NCI-H748 (cell line): ENCODE results near the gene PLPP7.

Experiments
- DNase-seq: peaks from one replicate; lab custom pipeline; 2025; ENCODE audit not compliant: unreplicated experiment; lab: John Stamatoyannopoulos, UW

PLPP7 gene

GRCh38 chr9:131302244-131303075 is 12.9 kb downstream of the PLPP7 start:
- peak; percentile 20 for DNase-seq

DNA sequence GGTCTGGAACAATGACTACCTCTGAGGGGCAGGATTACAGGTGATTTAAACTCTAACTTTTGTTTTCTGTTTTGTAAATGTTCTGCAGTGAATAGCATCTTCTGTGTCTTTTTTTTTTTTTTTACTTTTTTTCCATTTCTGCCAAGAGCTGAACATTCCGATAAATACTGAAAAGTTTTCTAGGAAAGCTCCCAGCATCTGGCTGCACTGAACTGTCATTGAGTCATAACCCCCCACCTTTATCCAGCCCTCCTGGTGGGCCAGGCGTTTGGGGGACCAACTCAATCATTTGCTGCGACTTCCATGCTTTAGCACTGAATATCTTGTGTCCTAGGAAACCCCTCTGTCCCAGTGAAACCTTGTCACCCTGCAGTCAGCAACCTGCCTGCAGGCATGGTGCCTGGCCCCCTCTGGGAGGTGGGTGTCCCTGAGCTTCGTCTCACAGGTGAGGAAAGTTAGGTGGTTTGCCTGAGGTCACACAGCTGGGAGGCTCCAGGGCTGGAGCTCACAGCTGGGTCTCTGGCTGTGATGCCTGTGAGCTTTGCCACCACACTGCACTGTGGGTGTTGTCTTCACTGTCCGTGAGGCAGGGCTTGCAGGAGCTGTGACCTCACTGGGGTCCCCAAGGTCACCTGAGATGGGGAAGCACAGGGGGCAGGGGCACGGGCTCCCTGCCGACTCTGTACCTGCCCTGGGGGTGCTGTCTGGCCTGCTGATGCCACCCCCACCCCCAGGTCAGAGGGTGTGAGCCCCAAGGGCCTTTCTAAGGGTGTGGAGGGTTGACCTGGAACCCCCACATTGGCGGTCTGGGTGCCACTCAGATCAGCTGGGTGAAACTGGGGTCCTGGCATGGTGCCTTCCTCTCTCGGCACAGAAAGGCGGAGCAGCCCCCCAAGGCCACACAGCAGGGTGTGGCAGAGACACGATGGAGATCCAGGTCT is 14.1 kb downstream of the PLPP7 start:
- DNase-seq: no peak

DNA sequence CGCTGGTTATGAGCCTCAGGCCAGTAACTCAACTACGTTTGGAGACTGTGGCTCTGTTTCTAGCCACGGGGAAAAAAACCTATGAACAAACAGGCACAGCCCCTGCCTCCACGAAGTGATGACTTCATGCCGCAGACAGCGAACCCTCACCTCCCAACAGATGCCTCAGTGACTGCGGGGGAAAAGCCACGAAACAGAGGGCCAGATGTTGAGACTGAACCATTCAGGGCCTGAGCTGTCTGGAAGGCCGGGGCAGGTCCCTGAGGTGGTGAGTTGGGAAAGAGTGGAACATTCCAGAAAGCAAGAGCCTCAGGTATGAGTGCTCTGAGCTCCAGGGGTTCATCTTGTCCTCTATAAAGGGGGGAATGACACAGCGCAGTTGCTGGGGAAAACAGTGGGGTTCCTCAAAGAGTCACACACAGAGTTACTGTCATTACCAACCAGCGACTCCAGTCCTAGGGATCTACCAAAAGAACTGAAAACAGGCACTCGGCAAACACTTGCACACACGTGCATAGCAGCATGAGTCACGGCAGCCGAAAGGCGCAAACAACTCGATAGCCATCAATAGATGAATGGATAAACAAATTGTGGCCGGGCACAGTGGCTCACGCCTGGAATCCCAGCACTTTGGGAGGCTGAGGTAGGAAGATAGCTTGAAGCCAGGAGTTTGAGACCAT is 15.3 kb downstream of the PLPP7 start:
- peak; percentile 26 for DNase-seq

DNA sequence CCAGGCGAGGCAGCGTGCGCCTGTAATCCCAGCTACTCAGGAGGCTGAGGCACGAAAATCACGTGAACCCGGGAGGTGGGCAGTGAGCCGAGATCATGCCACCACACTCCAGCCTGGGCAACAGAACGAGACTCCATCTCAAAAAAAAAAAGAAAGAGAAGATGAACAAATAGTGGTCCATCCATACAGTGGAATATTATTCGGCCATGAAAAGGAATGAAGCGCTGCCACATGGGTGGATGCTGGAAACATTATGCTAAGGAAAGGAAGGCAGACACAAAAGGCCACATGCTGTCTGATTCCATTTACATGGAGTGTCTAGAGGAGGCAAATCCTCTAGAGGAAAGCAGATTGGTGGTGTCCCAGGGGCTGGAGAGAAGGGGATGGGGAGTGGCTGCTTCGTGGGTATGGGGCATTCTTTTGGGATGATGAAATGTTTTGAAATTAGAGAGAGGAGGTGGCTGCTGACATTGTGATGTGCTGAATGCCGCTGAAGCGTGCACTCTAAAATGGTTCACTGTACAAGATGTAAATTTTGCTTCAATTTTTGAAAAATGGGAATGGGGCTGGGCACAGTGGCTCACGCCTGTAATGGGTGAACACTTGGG is 17.0 kb downstream of the PLPP7 start:
- no peak for DNase-seq

DNA sequence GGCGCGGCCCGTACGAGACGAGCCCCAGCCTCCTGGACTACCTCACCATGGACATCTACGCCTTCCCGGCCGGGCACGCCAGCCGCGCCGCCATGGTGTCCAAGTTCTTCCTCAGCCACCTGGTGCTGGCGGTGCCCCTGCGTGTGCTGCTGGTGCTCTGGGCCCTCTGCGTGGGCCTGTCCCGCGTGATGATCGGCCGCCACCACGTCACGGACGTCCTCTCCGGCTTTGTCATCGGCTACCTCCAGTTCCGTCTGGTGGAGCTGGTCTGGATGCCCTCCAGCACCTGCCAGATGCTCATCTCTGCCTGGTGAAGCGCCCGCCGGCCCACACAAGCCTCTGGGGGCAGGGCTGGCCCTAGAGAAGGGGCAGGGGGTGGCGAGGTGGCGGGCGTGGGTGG is 18.5 kb downstream of the PLPP7 start:
- no peak for DNase-seq

DNA sequence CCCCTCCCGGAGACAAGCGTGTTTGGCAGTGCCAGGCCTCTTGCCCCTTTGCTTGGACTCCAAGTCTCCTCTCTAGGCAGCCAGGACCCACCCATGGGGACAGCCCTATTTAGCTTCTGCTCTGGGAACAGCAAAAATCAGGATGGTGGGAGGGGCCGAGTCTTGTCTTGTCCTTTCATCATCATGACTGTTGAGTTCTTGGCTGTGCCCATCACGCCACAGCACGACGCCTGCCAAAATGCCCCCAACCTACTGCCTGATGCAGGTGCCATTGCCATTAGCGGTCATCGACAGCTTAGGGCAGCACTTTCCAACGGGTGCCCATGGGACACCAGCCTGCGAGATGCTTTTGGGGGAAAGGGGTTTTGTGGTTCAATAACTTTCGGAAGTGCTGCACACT is 18.9 kb downstream of the PLPP7 start:
- DNase-seq: no peak

DNA sequence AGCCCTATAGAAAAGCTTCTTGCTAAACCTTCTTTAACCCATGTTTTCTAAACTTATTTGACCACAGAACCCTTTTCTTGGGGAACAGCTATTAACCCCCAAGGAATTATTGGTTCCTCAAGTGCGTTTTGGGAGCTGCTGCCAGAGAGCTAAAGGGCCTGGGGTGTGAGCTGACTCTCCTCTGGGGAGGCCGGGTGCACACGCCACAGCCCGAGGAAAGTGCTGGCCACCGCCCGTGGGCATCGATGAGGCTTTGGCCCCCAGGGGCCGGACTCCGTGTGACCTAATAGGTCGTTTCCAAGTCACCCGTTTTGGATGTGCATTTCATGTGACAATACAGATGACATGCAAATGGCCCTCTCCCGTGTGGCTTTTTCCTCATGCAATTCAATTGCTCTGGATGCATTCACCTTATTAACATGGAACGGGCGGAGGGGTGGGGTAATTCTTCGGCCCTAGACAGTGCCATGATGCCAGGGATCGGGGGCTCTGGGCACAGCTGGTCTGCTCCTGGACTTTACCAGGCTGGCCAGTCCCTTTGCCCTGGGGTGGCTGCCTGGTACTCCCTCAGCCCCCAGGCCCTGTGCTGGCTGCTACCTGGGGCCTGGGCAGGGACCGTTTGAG is 19.5 kb downstream of the PLPP7 start:
- DNase-seq: no peak

- no peak for DNase-seq
Observed at GRCh38 chr9:131309530-131310276, 20.2 kb downstream of the PLPP7 start.

DNA sequence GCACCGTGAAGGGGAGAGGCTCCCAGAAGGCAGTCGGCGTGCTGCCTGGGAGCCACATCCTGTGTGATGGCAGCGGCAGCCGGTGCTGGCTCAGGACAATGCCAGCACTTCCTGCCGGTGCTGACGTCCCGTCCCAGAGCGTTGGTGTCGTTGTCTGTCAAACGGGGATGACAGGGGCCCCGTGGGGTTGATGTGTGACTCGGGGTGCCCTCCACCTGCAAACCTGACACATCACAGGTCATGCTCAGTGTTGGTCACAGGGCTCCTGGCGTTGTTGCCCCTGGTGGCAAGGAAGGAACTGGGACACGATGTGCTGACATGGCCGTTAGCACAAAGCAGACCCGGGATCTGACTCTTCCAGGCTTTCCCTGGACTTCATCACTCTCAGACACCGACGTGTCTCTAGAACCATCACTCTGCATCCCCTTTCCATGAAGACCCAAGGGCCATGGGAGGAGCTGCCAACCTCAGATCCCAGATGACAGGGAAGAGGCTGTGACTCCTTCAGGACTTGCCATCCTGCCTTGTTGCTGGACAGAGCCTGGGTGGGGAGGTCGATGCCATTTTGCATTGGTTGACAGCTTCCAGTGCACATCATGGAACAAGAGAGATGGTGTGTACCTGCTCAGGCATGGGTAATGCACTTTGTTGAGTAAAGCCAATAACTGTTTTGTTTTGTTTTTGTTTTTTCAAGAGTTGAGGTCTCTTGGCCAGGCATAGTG is 21.5 kb downstream of the PLPP7 start:
- DNase-seq: peak; percentile 38

DNA sequence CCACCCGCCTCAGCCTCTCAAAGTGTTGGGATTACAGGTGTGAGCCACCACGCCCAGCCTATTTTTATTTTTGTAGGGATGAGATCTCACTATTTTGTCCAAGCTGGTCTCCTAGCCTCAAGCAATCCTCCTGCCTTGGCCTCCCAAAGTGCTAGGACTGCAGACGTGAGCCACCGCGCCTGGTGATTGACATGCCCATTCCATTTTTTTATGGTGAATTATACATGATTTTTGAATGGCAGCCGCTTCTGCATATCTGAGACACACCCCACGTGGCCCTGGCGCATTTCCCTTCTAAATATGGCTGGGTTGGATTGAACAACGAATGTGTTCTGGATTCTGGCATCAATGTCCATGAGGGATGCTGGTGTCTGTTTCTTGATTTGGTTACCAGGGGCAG is 22.7 kb downstream of the PLPP7 start:
- DNase-seq: no peak

GRCh38 chr9:131312822-131313770 is 23.6 kb downstream of the PLPP7 start:
- DNase-seq: no peak

GRCh38 chr9:131318231-131319085 is 28.9 kb downstream of the PLPP7 start:
- DNase-seq: no peak

DNA sequence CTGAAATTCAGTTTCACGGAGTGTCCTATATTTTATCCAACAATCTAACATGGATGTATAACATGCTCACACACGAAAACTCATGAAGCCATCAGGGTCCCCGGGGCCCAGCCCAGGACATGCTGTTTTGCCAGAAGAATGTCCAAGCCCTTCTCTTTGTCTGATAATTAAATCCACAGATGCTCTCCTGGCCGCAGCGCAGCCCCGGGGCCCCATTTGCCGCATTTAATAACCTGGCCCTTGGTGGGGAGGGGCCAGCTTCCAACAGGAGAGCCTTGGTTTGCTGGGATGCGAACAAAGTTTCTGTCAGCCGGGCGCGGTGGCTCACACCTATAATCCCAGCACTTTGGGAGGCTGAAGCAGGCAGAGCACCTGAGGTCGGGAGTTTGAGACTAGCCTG is 30.0 kb downstream of the PLPP7 start:
- no peak for DNase-seq

GRCh38 chr9:131320031-131320685 is 30.6 kb downstream of the PLPP7 start:
- DNase-seq: no peak

DNA sequence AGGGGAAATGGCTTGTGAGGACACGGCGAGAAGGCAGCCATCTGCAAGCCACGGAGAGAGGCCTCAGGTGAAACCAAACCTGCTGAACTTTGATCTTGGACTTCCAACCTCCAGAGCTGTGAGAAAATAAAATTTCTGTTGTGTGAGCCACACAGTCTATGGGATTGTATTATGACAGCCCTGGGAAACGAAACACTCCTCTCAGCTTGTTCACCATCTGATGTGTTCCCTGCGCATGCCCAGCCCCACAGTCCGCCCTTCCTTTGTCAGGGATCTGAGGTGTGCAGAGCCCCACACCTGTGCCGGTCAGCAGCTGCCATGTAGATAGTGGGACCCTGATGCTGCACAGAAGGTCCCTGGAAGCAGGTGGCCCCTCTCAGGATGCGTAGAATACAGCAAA is 34.1 kb downstream of the PLPP7 start:
- no peak for DNase-seq
